H1 (cell line): ENCODE results near the gene TEX29. TPM values are rescaled to one million over a fixed set of nuclear protein-coding genes. Genes with fewer than 3 reads are reported as not detected.

ENCODE experiments used
- CTCF ChIA-PET: fragments of 300-600 bp; sonication (Branson Sonifier 250); formaldehyde crosslinking; loops from one replicate; lab custom pipeline; 2021; ENCODE audit not compliant: partially characterized antibody; lab: Charles Lee
- POLR2A ChIA-PET: fragments of 300-600 bp; sonication (Branson Sonifier 250); formaldehyde crosslinking; loops from one replicate; lab custom pipeline; 2021; ENCODE audit warnings: inconsistent platforms; ENCODE audit not compliant: partially characterized antibody; lab: Charles Lee
- DNase-seq, 2 experiments: peaks; one replicate each; pipeline versions ENCODE4 v3.0.0 to v3.0.0-alpha.2; 2010 to 2022; ENCODE audit warnings: low spot score in 2 of 2, low read depth in 1 of 2, mixed read lengths in 1 of 2
- FAIRE-seq: peaks from 2 replicates; lab custom pipeline; 2011; peaks lifted over from hg19 to GRCh38; lab: Jason Lieb, UNC
- H2AFZ ChIP-seq: 2 replicates; pipeline ENCODE4 v1.8.1; 2012; ENCODE audit warnings: low read length, inconsistent platforms
- H2AK5ac ChIP-seq: 2 replicates; pipeline ENCODE4 v1.6.1; 2013; ENCODE audit warnings: low read depth, low read length
- H2BK120ac ChIP-seq: replicated peaks from 2 replicates; pipeline ENCODE3; 2013; ENCODE audit warnings: low read depth, low read length, inconsistent platforms
- H2BK12ac ChIP-seq: 2 replicates; pipeline ENCODE4 v1.6.1; 2013; ENCODE audit warnings: low read depth, low read length
- H2BK15ac ChIP-seq: 2 replicates; pipeline ENCODE4 v1.6.1; 2013; ENCODE audit warnings: low read length
- H2BK20ac ChIP-seq: 2 replicates; pipeline ENCODE4 v1.6.1; 2013; ENCODE audit warnings: low read length
- H2BK5ac ChIP-seq: 2 replicates; pipeline ENCODE4 v1.6.1; 2013; ENCODE audit warnings: low read depth, low read length
- H3K14ac ChIP-seq: 2 replicates; pipeline ENCODE4 v1.6.1; 2013; ENCODE audit warnings: inconsistent platforms; ENCODE audit not compliant: insufficient read length
- H3K18ac ChIP-seq: 2 replicates; pipeline ENCODE4 v1.6.1; 2013; ENCODE audit warnings: low read length; ENCODE audit errors: extremely low read depth
- H3K23ac ChIP-seq: 2 replicates; pipeline ENCODE4 v1.6.1; 2013; ENCODE audit warnings: inconsistent platforms; ENCODE audit not compliant: insufficient read length
- H3K23me2 ChIP-seq: 2 replicates; pipeline ENCODE4 v1.6.1; 2013; ENCODE audit warnings: low read depth, low read length
- H3K27ac ChIP-seq: 2 replicates; pipeline ENCODE4 v1.6.1; 2011; ENCODE audit warnings: low read depth, low read length, inconsistent platforms
- H3K27me3 ChIP-seq, 4 experiments: replicated peaks in 1 of 4; 1 replicate in 1 of 4; 2 replicates in 3 of 4; pipeline versions ENCODE4 v1.6.1 to v1.8.1; 2011 to 2013; ENCODE audit warnings: low read length in 3 of 4, mild to moderate bottlenecking in 3 of 4, inconsistent platforms in 2 of 4, mixed read lengths in 2 of 4, moderate library complexity in 1 of 4; ENCODE audit not compliant: control insufficient read depth in 3 of 4, insufficient read depth in 3 of 4; ENCODE audit errors: extremely low read depth in 1 of 4
- H3K36me3 ChIP-seq, 4 experiments: 2 replicates each; pipeline versions ENCODE4 v1.6.1 to v1.8.1; 2011 to 2013; ENCODE audit warnings: mild to moderate bottlenecking in 4 of 4, low read length in 3 of 4, moderate library complexity in 2 of 4, control low read depth in 1 of 4, inconsistent platforms in 1 of 4; ENCODE audit not compliant: insufficient read depth in 4 of 4, control insufficient read depth in 2 of 4
- H3K4ac ChIP-seq: replicated peaks from 2 replicates; pipeline ENCODE3; 2013; ENCODE audit warnings: low read length, low read depth, mixed read lengths, inconsistent platforms; ENCODE audit not compliant: insufficient read length
- H3K4me1 ChIP-seq, 4 experiments: replicated peaks in 1 of 4; 1 replicate in 1 of 4; 2 replicates in 3 of 4; pipeline versions ENCODE4 v1.6.1 to v1.8.1; 2011 to 2013; ENCODE audit warnings: low read length in 3 of 4, inconsistent platforms in 2 of 4, mixed read lengths in 1 of 4; ENCODE audit not compliant: insufficient read depth in 4 of 4, control insufficient read depth in 3 of 4
- H3K4me2 ChIP-seq, 2 experiments: 2 replicates each; pipeline versions ENCODE4 v1.6.1 to v1.8.1; 2011 to 2013; ENCODE audit warnings: low read depth in 2 of 2, low read length in 2 of 2, control low read depth in 1 of 2, inconsistent platforms in 1 of 2, mild to moderate bottlenecking in 1 of 2; ENCODE audit not compliant: insufficient read depth in 1 of 2
- H3K4me3 ChIP-seq, 4 experiments: fragments of 200-600, 300-600 bp in 1 of 4; sonication (generic), shearing (Covaris generic), sonication (Bioruptor Twin) in 1 of 4; 2 replicates each; pipeline versions ENCODE4 v1.5.1 to v1.8.1; 2011 to 2016; ENCODE audit warnings: low read length in 4 of 4, low read depth in 3 of 4, control low read depth in 2 of 4, inconsistent platforms in 2 of 4, mild to moderate bottlenecking in 2 of 4, mixed read lengths in 1 of 4, moderate library complexity in 1 of 4; ENCODE audit not compliant: insufficient read depth in 2 of 4; ENCODE audit errors: extremely low read depth in 1 of 4
- H3K56ac ChIP-seq: replicated peaks from 2 replicates; pipeline ENCODE3; 2013; ENCODE audit warnings: low read depth, mild to moderate bottlenecking, mixed read lengths, low read length, inconsistent platforms; ENCODE audit not compliant: insufficient read length
- H3K79me1 ChIP-seq: 2 replicates; pipeline ENCODE4 v1.6.1; 2013; ENCODE audit warnings: low read depth, low read length, control low read depth
- H3K79me2 ChIP-seq, 2 experiments: 2 replicates each; pipeline versions ENCODE4 v1.6.1 to v1.8.1; 2012 to 2013; ENCODE audit warnings: low read length in 2 of 2, mild to moderate bottlenecking in 2 of 2, inconsistent platforms in 1 of 2; ENCODE audit not compliant: insufficient read depth in 2 of 2, control insufficient read depth in 1 of 2
- H3K9ac ChIP-seq, 4 experiments: replicated peaks in 1 of 4; 1 replicate in 1 of 4; 2 replicates in 3 of 4; pipeline versions ENCODE4 v1.6.1 to v1.8.1; 2011 to 2013; ENCODE audit warnings: low read depth in 3 of 4, low read length in 3 of 4, control low read depth in 2 of 4, mild to moderate bottlenecking in 2 of 4, moderate library complexity in 2 of 4, inconsistent platforms in 1 of 4; ENCODE audit errors: extremely low read depth in 1 of 4
- H3K9me3 ChIP-seq, 2 experiments: 2 replicates each; pipeline versions ENCODE4 v1.6.1 to v1.8.1; 2012 to 2013; ENCODE audit warnings: mild to moderate bottlenecking in 2 of 2, moderate library complexity in 2 of 2, control low read depth in 1 of 2, inconsistent platforms in 1 of 2, low read depth in 1 of 2, low read length in 1 of 2, mixed read lengths in 1 of 2; ENCODE audit not compliant: insufficient read depth in 2 of 2
- H4K20me1 ChIP-seq, 2 experiments: replicated peaks in 1 of 2; 2 replicates each; pipeline versions ENCODE3 to v1.8.1; 2011 to 2013; ENCODE audit warnings: inconsistent platforms in 2 of 2, low read length in 2 of 2, mild to moderate bottlenecking in 1 of 2; ENCODE audit not compliant: insufficient read depth in 2 of 2, control insufficient read depth in 1 of 2
- H4K5ac ChIP-seq: 2 replicates; pipeline ENCODE4 v1.6.1; 2013; ENCODE audit warnings: low read length, low read depth, mixed read lengths, inconsistent platforms; ENCODE audit not compliant: insufficient read length
- H4K8ac ChIP-seq: 2 replicates; pipeline ENCODE4 v1.8.0; 2013; ENCODE audit warnings: mild to moderate bottlenecking, moderate library complexity, low read length, inconsistent platforms; ENCODE audit not compliant: insufficient read depth; ENCODE audit errors: extremely low read depth
- H4K91ac ChIP-seq: replicated peaks from 2 replicates; pipeline ENCODE3; 2013; ENCODE audit warnings: low read length, mixed read lengths, inconsistent platforms; ENCODE audit not compliant: insufficient read length
- BCL11A ChIP-seq, 2 experiments: IDR thresholded peaks; one replicate each; pipeline ENCODE4 v1.6.1; 2011; ENCODE audit warnings: low read depth in 2 of 2, low read length in 2 of 2, mild to moderate bottlenecking in 2 of 2
- EGR1 ChIP-seq: IDR thresholded peaks from 2 replicates; pipeline ENCODE4 v1.6.1; 2011; ENCODE audit warnings: low read depth, low read length, borderline replicate concordance
- HDAC6 ChIP-seq: IDR thresholded peaks from one replicate; pipeline ENCODE4 v1.7.1; 2012; ENCODE audit warnings: low read depth, mild to moderate bottlenecking, inconsistent platforms, low read length, moderate library complexity
- KDM5A ChIP-seq: fragments of 200-600 bp; IDR thresholded peaks from 2 replicates; pipeline ENCODE4 v1.7.1; 2012; ENCODE audit warnings: mild to moderate bottlenecking, low read length, inconsistent platforms, mixed read lengths
- RXRA ChIP-seq: IDR thresholded peaks from 2 replicates; pipeline ENCODE4 v1.6.1; 2011; ENCODE audit warnings: low read depth, mild to moderate bottlenecking, low read length, moderate library complexity; ENCODE audit not compliant: insufficient read depth
- SIX5 ChIP-seq: IDR thresholded peaks from 2 replicates; pipeline ENCODE4 v1.6.1; 2011; ENCODE audit warnings: mild to moderate bottlenecking, low read depth, low read length
- SP1 ChIP-seq: IDR thresholded peaks from 2 replicates; pipeline ENCODE4 v1.6.1; 2011; ENCODE audit warnings: low read depth, low read length
- SP2 ChIP-seq: IDR thresholded peaks from 2 replicates; pipeline ENCODE4 v1.6.1; 2012; ENCODE audit warnings: mild to moderate bottlenecking, low read length, inconsistent platforms
- SP4 ChIP-seq: IDR thresholded peaks from 2 replicates; pipeline ENCODE4 v1.6.1; 2012; ENCODE audit warnings: low read length, inconsistent platforms
- TAF7 ChIP-seq: optimal IDR thresholded peaks from 2 replicates; pipeline ENCODE3; 2011; ENCODE audit warnings: low read depth, mild to moderate bottlenecking, inconsistent platforms, low read length, moderate library complexity, borderline replicate concordance
- WGBS, 2 experiments: shearing (Covaris generic) in 1 of 2; methylation state at CpG; one replicate each; pipeline versions ENCODE4 v1.1.6 to v1.1.7; 2013 to 2015; ENCODE audit warnings: low lambda C conversion rate in 2 of 2, mixed read lengths in 2 of 2, inconsistent platforms in 1 of 2, low coverage in 1 of 2, missing lambda C conversion rate in 1 of 2; ENCODE audit not compliant: insufficient replicate concordance in 2 of 2, insufficient coverage in 1 of 2, insufficient read length in 1 of 2; ENCODE audit errors: extremely low coverage in 1 of 2, missing lambda C conversion rate in 1 of 2; 5-methylcytosine and 5-hydroxymethylcytosine counted together
- polyA plus RNA-seq, 7 experiments: library from polyadenylated mRNA; depleted of rRNA in 3 of 7; stranded (reverse) in 5 of 7; unstranded in 2 of 7; fragments of >200 nt in 5 of 7; fragments of 200-250 nt in 2 of 7; gene quantifications; 1 replicate in 5 of 7; 2 replicates in 1 of 7; 4 replicates in 1 of 7; pipeline versions ENCODE4 v1.2.1 to v1.2.3, GENCODE V29; 2011 to 2013; ENCODE audit warnings: missing spikeins in 2 of 7, mixed read lengths in 2 of 7
- total RNA-seq: library from RNA; stranded (reverse); fragmentation: NEBNext Ultra II Directional; extraction: Animal tissue kit (Norgen Biotek cat#: 25700); gene quantifications from 2 replicates; pipeline ENCODE4 v1.2.1, GENCODE V29; 2021
- TF ChIP-seq, protein P1 (sequence below): IDR thresholded peaks from 2 replicates; pipeline ENCODE4 v1.6.1; 2012; ENCODE audit warnings: inconsistent platforms
- TF ChIP-seq, protein P2 (sequence below), 3 experiments: IDR thresholded peaks; 1 replicate in 2 of 3; 2 replicates in 1 of 3; pipeline versions ENCODE4 v1.5.1 to v1.6.1; 2011; ENCODE audit warnings: low read length in 3 of 3, mild to moderate bottlenecking in 3 of 3, inconsistent platforms in 2 of 3, low read depth in 1 of 3, moderate library complexity in 1 of 3; ENCODE audit not compliant: insufficient read depth in 1 of 3; ENCODE audit errors: control extremely low read depth in 1 of 3

TEX29 gene
- total and polyA plus RNA-seq, 2 of the 8 experiments (the other 6 are each of a cell fraction or from before 2014, with no cell fraction given): 0.08 TPM; not detected in 1

DNA sequence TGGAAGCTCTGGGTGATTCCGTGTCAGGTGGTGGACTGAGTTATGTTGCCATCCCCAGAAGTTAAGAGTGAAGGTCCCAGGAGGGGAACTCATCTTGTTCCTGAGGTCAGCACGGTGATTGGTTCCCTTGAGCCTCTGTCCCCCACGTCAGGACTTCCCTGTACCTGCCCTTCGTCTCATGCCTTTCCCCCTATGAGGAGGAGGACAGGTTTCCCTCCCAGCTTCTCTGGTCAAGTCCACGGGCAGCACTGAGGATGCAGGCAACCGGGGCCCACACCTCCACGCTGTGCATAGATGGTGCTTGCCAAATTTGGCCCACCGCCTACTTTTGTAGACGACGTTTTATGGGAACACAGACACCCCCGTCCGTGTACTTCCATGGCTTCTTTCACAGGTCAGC is 42.7 kb downstream of the TEX29 start:
- H2AFZ ChIP-seq: no peak overlapping the region
- no peak overlapping the region for H2AK5ac ChIP-seq
- no peak overlapping the region for H2BK120ac ChIP-seq
- H2BK15ac ChIP-seq: no peak overlapping the region
- H3K4me3 ChIP-seq: no peak overlapping the region
- 87% methylated on average over 12 of the region's 12 CpGs; no CpG with 5 or more reads in 1 of the 2 experiments for WGBS, 2 experiments
- H3K27ac ChIP-seq: no peak overlapping the region
- no peak overlapping the region for H2BK5ac ChIP-seq
- H2BK20ac ChIP-seq: no peak overlapping the region
- no peaks in the 10 kb centered on the region; the same call in 1 of the 2 replicates for H3K79me1 ChIP-seq
- FAIRE-seq (no peak), DNase-seq (peak in 1 of 2 experiments; percentile 28)
- H3K36me3 ChIP-seq: no peaks in the 10 kb centered on the region
- ChIA-PET CTCF (interaction anchor here (0.6 to 1.9 kb wide), 4 partner anchors 10 to 796 kb away, joined by 3 to 5 read pairs (median 4); no protein-coding TSS in a partner anchor), POLR2A (no interaction called here)
- no peak overlapping the region for H3K14ac ChIP-seq
- H4K91ac ChIP-seq: no peak overlapping the region
- no peak overlapping the region; the same call in 1 of the 2 replicates for H4K8ac ChIP-seq
- no peak overlapping the region for H3K4ac ChIP-seq
- no peak overlapping the region for H3K4me2 ChIP-seq
- no peaks in the 10 kb centered on the region for H3K79me2 ChIP-seq
- peaks cover under 1% of the 10 kb centered on the region; the same call in 1 of the 2 replicates for H3K23me2 ChIP-seq
- H3K27me3 ChIP-seq: no peaks in the 10 kb centered on the region
- no peaks in the 10 kb centered on the region for H3K9me3 ChIP-seq
- peaks cover 0 to 7% (median 5%) of the 10 kb centered on the region in 4 experiments; a peak in 5 of 7 replicates for H3K4me1 ChIP-seq
- H2BK12ac ChIP-seq: no peak overlapping the region
- H3K18ac ChIP-seq: no peak overlapping the region
- H4K20me1 ChIP-seq: no peaks in the 10 kb centered on the region
- H3K56ac ChIP-seq: no peak overlapping the region
- H3K23ac ChIP-seq: no peak overlapping the region
- H3K9ac ChIP-seq: no peak overlapping the region
- H4K5ac ChIP-seq: no peak overlapping the region
- no peak for TF ChIP-seq SP1
- TF ChIP-seq HDAC6: no peak
- TF ChIP-seq, protein P1, sequence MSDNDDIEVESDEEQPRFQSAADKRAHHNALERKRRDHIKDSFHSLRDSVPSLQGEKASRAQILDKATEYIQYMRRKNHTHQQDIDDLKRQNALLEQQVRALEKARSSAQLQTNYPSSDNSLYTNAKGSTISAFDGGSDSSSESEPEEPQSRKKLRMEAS: no peak
- no peak for TF ChIP-seq RXRA
- TF ChIP-seq BCL11A (IDR thresholded peaks at IDR 0.05; ENCODE audit: low read depth in 2 of 2, low read length in 2 of 2): no peak
- TF ChIP-seq, protein P2, sequence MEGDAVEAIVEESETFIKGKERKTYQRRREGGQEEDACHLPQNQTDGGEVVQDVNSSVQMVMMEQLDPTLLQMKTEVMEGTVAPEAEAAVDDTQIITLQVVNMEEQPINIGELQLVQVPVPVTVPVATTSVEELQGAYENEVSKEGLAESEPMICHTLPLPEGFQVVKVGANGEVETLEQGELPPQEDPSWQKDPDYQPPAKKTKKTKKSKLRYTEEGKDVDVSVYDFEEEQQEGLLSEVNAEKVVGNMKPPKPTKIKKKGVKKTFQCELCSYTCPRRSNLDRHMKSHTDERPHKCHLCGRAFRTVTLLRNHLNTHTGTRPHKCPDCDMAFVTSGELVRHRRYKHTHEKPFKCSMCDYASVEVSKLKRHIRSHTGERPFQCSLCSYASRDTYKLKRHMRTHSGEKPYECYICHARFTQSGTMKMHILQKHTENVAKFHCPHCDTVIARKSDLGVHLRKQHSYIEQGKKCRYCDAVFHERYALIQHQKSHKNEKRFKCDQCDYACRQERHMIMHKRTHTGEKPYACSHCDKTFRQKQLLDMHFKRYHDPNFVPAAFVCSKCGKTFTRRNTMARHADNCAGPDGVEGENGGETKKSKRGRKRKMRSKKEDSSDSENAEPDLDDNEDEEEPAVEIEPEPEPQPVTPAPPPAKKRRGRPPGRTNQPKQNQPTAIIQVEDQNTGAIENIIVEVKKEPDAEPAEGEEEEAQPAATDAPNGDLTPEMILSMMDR (IDR thresholded peaks at IDR 0.05; ENCODE audit: control extremely low read depth in 1 of 3, insufficient read depth in 1 of 3, low read depth in 1 of 3, low read length in 3 of 3): no peak
- TF ChIP-seq SP4: no peak
- TF ChIP-seq TAF7: no peak
- TF ChIP-seq EGR1: no peak
- TF ChIP-seq SP2: no peak
- no peak for TF ChIP-seq KDM5A
- TF ChIP-seq SIX5: no peak
